ENCODE data around the gene LHX2. TPM values are rescaled to one million over a fixed set of nuclear protein-coding genes. Genes with fewer than 3 reads are reported as not detected.

Gene LHX2
- total and polyA plus RNA-seq, 2 of the 4 experiments (the other 2 are of a cell fraction): not detected

DNA sequence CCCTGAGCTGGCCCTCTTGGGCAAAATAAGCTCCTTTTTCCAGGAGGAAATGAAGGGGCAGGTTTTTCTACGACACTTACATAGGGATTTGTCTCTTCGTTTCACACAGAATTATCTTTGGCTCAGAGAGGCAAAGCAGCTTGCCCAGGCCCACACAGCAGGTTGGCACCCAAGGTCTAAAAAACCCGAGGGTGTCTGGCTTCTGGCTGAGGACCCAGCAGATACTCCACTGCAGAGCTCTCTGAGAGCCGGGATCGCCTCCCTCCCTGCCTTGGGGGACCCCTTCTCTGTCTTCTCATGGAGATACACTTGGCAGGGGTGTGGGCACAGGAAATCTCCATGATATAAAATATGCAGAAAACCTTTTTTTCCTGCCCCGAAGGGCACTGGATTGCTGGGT is 29.0 kb upstream of the LHX2 start:
- H3K4me2 ChIP-seq (ENCODE audit: low read depth, low read length): no peak overlapping the region
- H3K4ac ChIP-seq (ENCODE audit: low read depth, low read length): no peak overlapping the region
- H4K5ac ChIP-seq (ENCODE audit: low read depth, low read length): no peak overlapping the region
- no peaks in the 10 kb centered on the region for H3K79me1 ChIP-seq (ENCODE audit: low read depth in 1 of 2, low read length in 2 of 2)
- no peak overlapping the region for H3K23ac ChIP-seq (ENCODE audit: low read depth, low read length)
- no peak overlapping the region for H3K14ac ChIP-seq (replicated peaks; ENCODE audit: low read depth, low read length)
- WGBS, 2 experiments (ENCODE audit: extremely low coverage in 2 of 2, insufficient read length in 1 of 2): no CpG with 5 or more reads among the region's 6 CpGs
- ChIA-PET POLR2A (ENCODE audit: unreplicated experiment) (no interaction called here), CTCF (no interaction called here)
- intact Hi-C loops (cut with micrococcal nuclease) (no loop called here), dilution Hi-C loops (cut with HindIII; ENCODE audit: low sequenced_read_pairs, unreplicated experiment) (no loop called here), in situ Hi-C loops (cut with MboI; ENCODE audit: low sequenced_read_pairs) (no loop called here)
- no peaks in the 10 kb centered on the region for H4K20me1 ChIP-seq (ENCODE audit: insufficient read depth, low read length)
- H2AK5ac ChIP-seq (ENCODE audit: low read depth, low read length): no peak overlapping the region
- H3K27me3 ChIP-seq (ENCODE audit: control insufficient read depth, insufficient read depth, low read length): peaks cover 67% of the 10 kb centered on the region
- H3K4me3 ChIP-seq (ENCODE audit: insufficient read depth, low read depth, low read length): no peak overlapping the region
- no peaks in the 10 kb centered on the region; the same call in 1 of the 2 replicates for H3K9me3 ChIP-seq (ENCODE audit: control insufficient read depth, insufficient read depth, low read length)
- TF ChIP-seq POLR2A (IDR thresholded peaks at IDR 0.05; ENCODE audit: low read depth, low read length): no peak
- no peak for TF ChIP-seq RAD21 (IDR thresholded peaks at IDR 0.05; ENCODE audit: low read length)
- no peak for TF ChIP-seq MXI1 (IDR thresholded peaks at IDR 0.05; ENCODE audit: borderline replicate concordance, low read depth, low read length)
- no peak for TF ChIP-seq RCOR1 (IDR thresholded peaks at IDR 0.05; ENCODE audit: insufficient replicate concordance, low read length)
- TF ChIP-seq, protein P1, sequence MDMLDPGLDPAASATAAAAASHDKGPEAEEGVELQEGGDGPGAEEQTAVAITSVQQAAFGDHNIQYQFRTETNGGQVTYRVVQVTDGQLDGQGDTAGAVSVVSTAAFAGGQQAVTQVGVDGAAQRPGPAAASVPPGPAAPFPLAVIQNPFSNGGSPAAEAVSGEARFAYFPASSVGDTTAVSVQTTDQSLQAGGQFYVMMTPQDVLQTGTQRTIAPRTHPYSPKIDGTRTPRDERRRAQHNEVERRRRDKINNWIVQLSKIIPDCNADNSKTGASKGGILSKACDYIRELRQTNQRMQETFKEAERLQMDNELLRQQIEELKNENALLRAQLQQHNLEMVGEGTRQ (IDR thresholded peaks at IDR 0.05; ENCODE audit: low read depth, low read length): no peak
- TF ChIP-seq SMC3 (IDR thresholded peaks at IDR 0.05; ENCODE audit: low read depth, low read length): no peak
- TF ChIP-seq MAFK (IDR thresholded peaks at IDR 0.05; ENCODE audit: low read depth, low read length): no peak
- TF ChIP-seq, protein P2, sequence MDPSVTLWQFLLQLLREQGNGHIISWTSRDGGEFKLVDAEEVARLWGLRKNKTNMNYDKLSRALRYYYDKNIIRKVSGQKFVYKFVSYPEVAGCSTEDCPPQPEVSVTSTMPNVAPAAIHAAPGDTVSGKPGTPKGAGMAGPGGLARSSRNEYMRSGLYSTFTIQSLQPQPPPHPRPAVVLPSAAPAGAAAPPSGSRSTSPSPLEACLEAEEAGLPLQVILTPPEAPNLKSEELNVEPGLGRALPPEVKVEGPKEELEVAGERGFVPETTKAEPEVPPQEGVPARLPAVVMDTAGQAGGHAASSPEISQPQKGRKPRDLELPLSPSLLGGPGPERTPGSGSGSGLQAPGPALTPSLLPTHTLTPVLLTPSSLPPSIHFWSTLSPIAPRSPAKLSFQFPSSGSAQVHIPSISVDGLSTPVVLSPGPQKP (IDR thresholded peaks at IDR 0.05; ENCODE audit: borderline replicate concordance, low read depth, low read length): no peak
- TF ChIP-seq MAZ (IDR thresholded peaks at IDR 0.05; ENCODE audit: borderline replicate concordance, low read depth, low read length): no peak
- TF ChIP-seq RFX5 (IDR thresholded peaks at IDR 0.05; ENCODE audit: low read depth, low read length): no peak
- TF ChIP-seq CEBPB (IDR thresholded peaks at IDR 0.05; ENCODE audit: low read depth, low read length): no peak
- TF ChIP-seq NFE2L2 (IDR thresholded peaks at IDR 0.05; ENCODE audit: low read depth, low read length): no peak
- TF ChIP-seq CHD1 (IDR thresholded peaks at IDR 0.05; ENCODE audit: low read depth, low read length): no peak
- no peak for TF ChIP-seq FOS (IDR thresholded peaks at IDR 0.05; ENCODE audit: low read depth, low read length)
- TF ChIP-seq BHLHE40 (IDR thresholded peaks at IDR 0.05; ENCODE audit: low read depth, low read length): no peak
- TF ChIP-seq, protein P3, sequence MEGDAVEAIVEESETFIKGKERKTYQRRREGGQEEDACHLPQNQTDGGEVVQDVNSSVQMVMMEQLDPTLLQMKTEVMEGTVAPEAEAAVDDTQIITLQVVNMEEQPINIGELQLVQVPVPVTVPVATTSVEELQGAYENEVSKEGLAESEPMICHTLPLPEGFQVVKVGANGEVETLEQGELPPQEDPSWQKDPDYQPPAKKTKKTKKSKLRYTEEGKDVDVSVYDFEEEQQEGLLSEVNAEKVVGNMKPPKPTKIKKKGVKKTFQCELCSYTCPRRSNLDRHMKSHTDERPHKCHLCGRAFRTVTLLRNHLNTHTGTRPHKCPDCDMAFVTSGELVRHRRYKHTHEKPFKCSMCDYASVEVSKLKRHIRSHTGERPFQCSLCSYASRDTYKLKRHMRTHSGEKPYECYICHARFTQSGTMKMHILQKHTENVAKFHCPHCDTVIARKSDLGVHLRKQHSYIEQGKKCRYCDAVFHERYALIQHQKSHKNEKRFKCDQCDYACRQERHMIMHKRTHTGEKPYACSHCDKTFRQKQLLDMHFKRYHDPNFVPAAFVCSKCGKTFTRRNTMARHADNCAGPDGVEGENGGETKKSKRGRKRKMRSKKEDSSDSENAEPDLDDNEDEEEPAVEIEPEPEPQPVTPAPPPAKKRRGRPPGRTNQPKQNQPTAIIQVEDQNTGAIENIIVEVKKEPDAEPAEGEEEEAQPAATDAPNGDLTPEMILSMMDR (conservative IDR thresholded peaks at IDR 0.05; ENCODE audit: low read depth, low read length): no peak
- no peak overlapping the region for H3K9ac ChIP-seq (ENCODE audit: low read depth, low read length)
- no peak overlapping the region for H2BK15ac ChIP-seq (ENCODE audit: low read depth, low read length)
- no TSS peak for BruUV-seq (replicated peaks)
- H3K18ac ChIP-seq (ENCODE audit: low read depth, low read length): no peak overlapping the region
- no peak overlapping the region for H2BK20ac ChIP-seq (ENCODE audit: low read depth, low read length)
- H3K4me1 ChIP-seq (ENCODE audit: control insufficient read depth, insufficient read depth, low read length): no peaks in the 10 kb centered on the region
- DNase-seq (no peak), ATAC-seq (ENCODE audit: low read depth) (no peak)
- no peak overlapping the region for H3K27ac ChIP-seq (ENCODE audit: insufficient read depth, low read length)
- no peaks in the 10 kb centered on the region for H3K9me1 ChIP-seq (ENCODE audit: insufficient read depth, low read length)
- no peak overlapping the region for H4K8ac ChIP-seq (ENCODE audit: low read depth in 2 of 2, low read length in 2 of 2)
- no peak overlapping the region for H2AFZ ChIP-seq (replicated peaks; ENCODE audit: low read length, poor library complexity)
- no peak overlapping the region for H2BK120ac ChIP-seq (ENCODE audit: low read depth, low read length)
- H2BK5ac ChIP-seq (ENCODE audit: low read depth, low read length, poor library complexity, severe bottlenecking): no peak overlapping the region
- H3K56ac ChIP-seq (ENCODE audit: extremely low read depth, insufficient read depth, low read length): no peak overlapping the region
- no peaks in the 10 kb centered on the region for H3K36me3 ChIP-seq (ENCODE audit: control insufficient read depth, insufficient read depth, low read length)
- H2AK9ac ChIP-seq (replicated peaks; ENCODE audit: low read depth, low read length, poor library complexity): no peak overlapping the region
- H4K91ac ChIP-seq (ENCODE audit: insufficient read depth, low read depth, low read length): no peak overlapping the region
